Measurements from ENCODE around the gene ZBTB16.

ZBTB16 gene

GRCh38 chr11:114116357-114116756 lies 56.8 kb downstream of the ZBTB16 start:
- H3K9ac ChIP-seq (ENCODE audit: insufficient read length) = no peak overlapping the region
- H3K4me3 ChIP-seq = no peak overlapping the region
- no peaks in the 10 kb centered on the region for H3K9me3 ChIP-seq (ENCODE audit: low read depth, low read length)
- TF ChIP-seq POLR2AphosphoS5 (IDR thresholded peaks at IDR 0.05; ENCODE audit: borderline replicate concordance, low read depth, low read length) = no peak
- no peak for TF ChIP-seq EZH2 (IDR thresholded peaks at IDR 0.05)
- no peak for TF ChIP-seq FOXP2 (optimal IDR thresholded peaks at IDR 0.05; ENCODE audit: control extremely low read depth, extremely low read length, insufficient read depth)
- H3K27ac ChIP-seq = no peak overlapping the region
- no peak for DNase-seq (ENCODE audit: low read depth, low spot score)
- no peaks in the 10 kb centered on the region for H3K36me3 ChIP-seq (ENCODE audit: insufficient read depth, low read length)

GRCh38 chr11:114116800-114117199 lies 57.3 kb downstream of the ZBTB16 start:
- Histone ChIP-seq H3K27ac (no peak overlapping the region), H3K9me3 (ENCODE audit: low read depth, low read length) (no peaks in the 10 kb centered on the region), H3K9ac (ENCODE audit: insufficient read length) (no peak overlapping the region), H3K36me3 (ENCODE audit: insufficient read depth, low read length) (no peaks in the 10 kb centered on the region), H3K4me3 (no peak overlapping the region)
- TF ChIP-seq FOXP2 (optimal IDR thresholded peaks at IDR 0.05; ENCODE audit: control extremely low read depth, extremely low read length, insufficient read depth) (no peak), POLR2AphosphoS5 (IDR thresholded peaks at IDR 0.05; ENCODE audit: borderline replicate concordance, low read depth, low read length) (no peak), EZH2 (IDR thresholded peaks at IDR 0.05) (no peak)
- DNase-seq (ENCODE audit: low read depth, low spot score) = no peak

GRCh38 chr11:114120606-114121005 lies 61.1 kb downstream of the ZBTB16 start:
- H3K9ac ChIP-seq (ENCODE audit: insufficient read length) = no peak overlapping the region
- no peak overlapping the region for H3K4me3 ChIP-seq
- H3K27ac ChIP-seq = no peak overlapping the region
- no peaks in the 10 kb centered on the region for H3K36me3 ChIP-seq (ENCODE audit: insufficient read depth, low read length)
- DNase-seq (ENCODE audit: low read depth, low spot score) = no peak
- H3K9me3 ChIP-seq (ENCODE audit: low read depth, low read length) = no peaks in the 10 kb centered on the region
- TF ChIP-seq FOXP2 (optimal IDR thresholded peaks at IDR 0.05; ENCODE audit: control extremely low read depth, extremely low read length, insufficient read depth) = no peak
- TF ChIP-seq EZH2 (IDR thresholded peaks at IDR 0.05) = no peak
- no peak for TF ChIP-seq POLR2AphosphoS5 (IDR thresholded peaks at IDR 0.05; ENCODE audit: borderline replicate concordance, low read depth, low read length)

GRCh38 chr11:114121138-114121537 lies 61.6 kb downstream of the ZBTB16 start:
- no peak overlapping the region for H3K9ac ChIP-seq (ENCODE audit: insufficient read length)
- H3K9me3 ChIP-seq (ENCODE audit: low read depth, low read length) = no peaks in the 10 kb centered on the region
- no peaks in the 10 kb centered on the region for H3K36me3 ChIP-seq (ENCODE audit: insufficient read depth, low read length)
- no peak for TF ChIP-seq FOXP2 (optimal IDR thresholded peaks at IDR 0.05; ENCODE audit: control extremely low read depth, extremely low read length, insufficient read depth)
- TF ChIP-seq POLR2AphosphoS5 (IDR thresholded peaks at IDR 0.05; ENCODE audit: borderline replicate concordance, low read depth, low read length) = no peak
- TF ChIP-seq EZH2 (IDR thresholded peaks at IDR 0.05) = no peak
- H3K4me3 ChIP-seq = no peak overlapping the region
- no peak for DNase-seq (ENCODE audit: low read depth, low spot score)
- H3K27ac ChIP-seq = no peak overlapping the region

DNA sequence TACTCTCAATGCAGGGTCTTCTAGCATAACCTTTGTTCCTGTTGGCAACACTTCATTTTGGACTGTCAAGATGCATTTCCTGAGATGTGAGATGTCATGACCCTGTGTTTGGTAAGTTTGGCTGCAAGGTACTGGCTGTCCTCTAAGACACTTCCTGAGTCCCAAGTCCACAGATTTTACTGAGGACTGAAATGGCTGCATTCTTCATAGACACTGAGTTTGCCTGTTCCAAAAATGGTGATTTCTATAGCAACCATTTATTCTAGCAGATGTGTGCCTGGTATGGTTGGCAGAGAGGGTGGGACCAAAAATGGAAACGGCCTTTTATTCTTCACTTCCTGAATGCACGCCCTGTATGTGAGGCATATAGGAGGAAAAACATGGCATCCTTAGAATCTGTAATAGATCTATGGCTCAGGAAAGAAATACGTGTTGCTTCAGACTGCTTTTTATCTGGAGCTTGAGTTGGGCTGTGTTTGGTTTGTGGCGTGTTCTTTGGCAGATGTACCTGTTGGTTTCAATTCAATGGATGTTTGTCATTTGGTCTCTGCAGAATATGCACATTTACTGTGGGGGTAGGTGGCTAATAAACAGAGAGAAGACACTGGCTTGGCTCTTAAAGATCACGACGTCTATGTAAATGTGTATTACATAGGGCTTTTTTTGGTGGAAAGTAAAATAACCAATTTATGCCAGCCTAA lies 62.4 kb downstream of the ZBTB16 start:
- Histone ChIP-seq H3K9ac (ENCODE audit: insufficient read length) (no peak overlapping the region), H3K36me3 (ENCODE audit: insufficient read depth, low read length) (no peaks in the 10 kb centered on the region), H3K4me3 (no peak overlapping the region), H3K9me3 (ENCODE audit: low read depth, low read length) (no peaks in the 10 kb centered on the region), H3K27ac (no peak overlapping the region)
- TF ChIP-seq EZH2 (IDR thresholded peaks at IDR 0.05) (no peak), POLR2AphosphoS5 (IDR thresholded peaks at IDR 0.05; ENCODE audit: borderline replicate concordance, low read depth, low read length) (no peak), FOXP2 (optimal IDR thresholded peaks at IDR 0.05; ENCODE audit: control extremely low read depth, extremely low read length, insufficient read depth) (no peak)
- no peak for DNase-seq (ENCODE audit: low read depth, low spot score)

DNA sequence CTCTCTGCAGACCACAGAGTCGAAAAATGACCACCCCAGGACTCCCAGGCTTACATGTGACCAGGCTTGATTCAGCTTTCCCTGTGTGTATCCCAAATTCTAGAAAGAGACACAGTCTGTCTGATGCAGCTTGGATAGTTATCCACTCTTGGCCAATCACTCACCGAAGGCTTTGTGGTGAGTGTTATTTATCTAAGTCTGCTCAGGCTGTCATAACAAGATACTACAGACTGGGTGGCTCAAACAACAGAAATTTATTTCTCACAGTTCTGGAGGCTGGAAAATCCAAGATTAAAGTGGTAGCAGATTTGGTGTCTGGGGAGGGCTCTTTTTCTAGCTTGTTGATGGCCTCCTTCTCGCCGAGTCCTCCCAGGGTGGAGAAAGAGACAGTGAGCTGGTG lies 63.2 kb downstream of the ZBTB16 start:
- Histone ChIP-seq H3K9me3 (ENCODE audit: low read depth, low read length) (no peaks in the 10 kb centered on the region), H3K27ac (no peak overlapping the region), H3K4me3 (no peak overlapping the region), H3K36me3 (ENCODE audit: insufficient read depth, low read length) (no peaks in the 10 kb centered on the region), H3K9ac (ENCODE audit: insufficient read length) (no peak overlapping the region)
- no peak for DNase-seq (ENCODE audit: low read depth, low spot score)
- TF ChIP-seq EZH2 (IDR thresholded peaks at IDR 0.05) = no peak
- no peak for TF ChIP-seq FOXP2 (optimal IDR thresholded peaks at IDR 0.05; ENCODE audit: control extremely low read depth, extremely low read length, insufficient read depth)
- TF ChIP-seq POLR2AphosphoS5 (IDR thresholded peaks at IDR 0.05; ENCODE audit: borderline replicate concordance, low read depth, low read length) = no peak

DNA sequence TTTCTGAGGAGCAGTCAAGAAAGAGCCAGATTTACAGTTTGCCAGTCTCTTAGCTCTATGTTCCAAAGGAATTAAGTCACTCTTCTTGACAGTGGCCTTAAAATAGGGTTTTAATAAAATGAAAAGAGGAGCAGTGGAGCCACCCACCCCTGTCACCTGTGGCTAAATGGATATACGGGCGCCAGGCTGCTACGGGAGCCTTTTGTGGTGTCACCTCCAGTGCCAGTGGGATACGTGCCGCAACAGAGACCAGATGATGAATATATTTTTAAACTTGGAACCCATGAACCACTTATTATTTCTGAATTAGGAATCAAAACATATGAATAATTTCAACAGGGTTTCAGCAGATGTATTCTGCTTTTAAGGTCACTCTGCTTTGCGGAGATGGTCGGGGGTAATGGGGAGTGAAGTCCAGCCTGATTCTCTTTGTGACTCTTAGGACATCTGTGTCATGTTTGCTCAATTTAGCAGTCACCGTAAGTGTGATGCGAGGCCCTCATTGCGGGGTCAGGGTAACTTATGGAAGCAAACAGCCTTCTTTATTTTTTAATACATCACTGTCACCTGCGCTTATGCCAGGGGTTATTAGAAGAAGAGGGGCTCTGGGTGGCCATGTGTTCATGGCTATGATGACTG lies 64.3 kb downstream of the ZBTB16 start:
- no peak for TF ChIP-seq POLR2AphosphoS5 (IDR thresholded peaks at IDR 0.05; ENCODE audit: borderline replicate concordance, low read depth, low read length)
- Histone ChIP-seq H3K27ac (no peak overlapping the region), H3K9me3 (ENCODE audit: low read depth, low read length) (no peaks in the 10 kb centered on the region), H3K4me3 (no peak overlapping the region), H3K36me3 (ENCODE audit: insufficient read depth, low read length) (no peaks in the 10 kb centered on the region), H3K9ac (ENCODE audit: insufficient read length) (no peak overlapping the region)
- DNase-seq (ENCODE audit: low read depth, low spot score) = no peak

GRCh38 chr11:114124601-114125144 lies 65.2 kb downstream of the ZBTB16 start:
- H3K27ac ChIP-seq = no peak overlapping the region
- no peak for TF ChIP-seq FOXP2 (optimal IDR thresholded peaks at IDR 0.05; ENCODE audit: control extremely low read depth, extremely low read length, insufficient read depth)
- TF ChIP-seq EZH2 (IDR thresholded peaks at IDR 0.05) = no peak
- no peak for TF ChIP-seq POLR2AphosphoS5 (IDR thresholded peaks at IDR 0.05; ENCODE audit: borderline replicate concordance, low read depth, low read length)
- no peaks in the 10 kb centered on the region for H3K9me3 ChIP-seq (ENCODE audit: low read depth, low read length)
- no peaks in the 10 kb centered on the region for H3K36me3 ChIP-seq (ENCODE audit: insufficient read depth, low read length)
- H3K4me3 ChIP-seq = no peak overlapping the region
- no peak for DNase-seq (ENCODE audit: low read depth, low spot score)
- no peak overlapping the region for H3K9ac ChIP-seq (ENCODE audit: insufficient read length)
